ENCODE measurements around the gene CASP2. TPM values are rescaled to one million over a fixed set of nuclear protein-coding genes. Genes with fewer than 3 reads are reported as not detected.

The CASP2 gene
- total and polyA plus RNA-seq, 2 of the 13 experiments (the other 11 are each of a cell fraction or from before 2014, with no cell fraction given): 10.2 to 13.7 TPM

DNA sequence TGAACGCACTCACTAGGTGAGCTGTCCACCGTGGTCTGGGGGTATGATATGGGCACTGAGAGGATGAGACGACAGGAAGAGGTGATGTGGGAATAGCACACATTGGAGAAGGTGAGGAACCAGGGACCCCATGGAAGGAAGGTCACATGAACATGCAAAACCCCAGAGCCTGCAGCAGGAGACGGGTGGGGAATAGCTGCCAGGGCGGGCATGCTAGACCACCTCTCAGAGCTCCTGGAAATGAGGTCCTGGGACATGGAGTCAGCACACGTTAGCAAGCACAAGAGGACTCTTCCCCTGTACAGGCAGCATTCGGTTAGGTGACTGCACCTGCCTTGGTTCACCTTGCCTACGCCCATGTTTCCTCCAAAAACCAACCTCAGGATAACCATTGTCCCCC is 66.2 kb downstream of the CASP2 start:
- Histone ChIP-seq H3K4me3 (replicated peaks in 1 of 3; ENCODE audit: insufficient read depth in 1 of 3, low read depth in 2 of 3, low read length in 3 of 3) (no peak overlapping the region), H3K9ac (ENCODE audit: insufficient read depth, low read depth, low read length) (no peak overlapping the region), H3K4me2 (ENCODE audit: low read depth, low read length) (no peak overlapping the region), H3K27ac (ENCODE audit: extremely low read length, insufficient read depth, low read length) (no peak overlapping the region), H3K36me3 (replicated peaks in 1 of 2; ENCODE audit: control insufficient read depth in 1 of 2, insufficient read depth in 2 of 2, low read length in 2 of 2) (no peaks in the 10 kb centered on the region), H3K9me3 (ENCODE audit: low read length) (no peaks in the 10 kb centered on the region), H4K20me1 (ENCODE audit: insufficient read depth, low read length) (no peaks in the 10 kb centered on the region), H3K27me3 (ENCODE audit: control insufficient read depth in 1 of 2, insufficient read depth in 2 of 2, low read length in 2 of 2) (peaks cover 3 to 33% of the 10 kb centered on the region in 2 experiments; a peak in 3 of 5 replicates), H3K79me2 (ENCODE audit: insufficient read depth, low read length) (no peaks in the 10 kb centered on the region), H3K4me1 (ENCODE audit: insufficient read depth, low read length) (no peaks in the 10 kb centered on the region), H2AFZ (ENCODE audit: low read length) (no peak overlapping the region)
- ChIA-PET CTCF (ENCODE audit: low intra/inter-chr PET ratio, low total read pairs) (no interaction called here), POLR2A (no interaction called here)
- no peak for DNase-seq (ENCODE audit: low spot score)
- intact Hi-C loops (cut with micrococcal nuclease; ENCODE audit: unreplicated experiment): no loop called here
- no TSS peak for BruUV-seq (replicated peaks)
- FAIRE-seq: no peak
- no peak for ATAC-seq
- TF ChIP-seq ZNF670 (CRISPR knock-in tag; IDR thresholded peaks at IDR 0.05; ENCODE audit: borderline replicate concordance) (no peak), ZSCAN20 (CRISPR knock-in tag; IDR thresholded peaks at IDR 0.05; ENCODE audit: borderline replicate concordance) (no peak), ZZZ3 (CRISPR knock-in tag; IDR thresholded peaks at IDR 0.05; ENCODE audit: borderline replicate concordance) (no peak), RXRA (CRISPR knock-in tag; IDR thresholded peaks at IDR 0.05) (no peak), ZMYM2 (CRISPR knock-in tag; IDR thresholded peaks at IDR 0.05) (no peak), NR2F1 (CRISPR knock-in tag; IDR thresholded peaks at IDR 0.05) (no peak), ZNF776 (CRISPR knock-in tag; IDR thresholded peaks at IDR 0.05) (no peak), ZBTB1 (CRISPR knock-in tag; IDR thresholded peaks at IDR 0.05; ENCODE audit: borderline replicate concordance) (no peak), KLF15 (CRISPR knock-in tag; IDR thresholded peaks at IDR 0.05; ENCODE audit: borderline replicate concordance) (no peak), ZNF124 (CRISPR knock-in tag; IDR thresholded peaks at IDR 0.05) (no peak), ZFP36L1 (CRISPR knock-in tag; IDR thresholded peaks at IDR 0.05) (no peak), HOXA9 (CRISPR knock-in tag; IDR thresholded peaks at IDR 0.05; ENCODE audit: borderline replicate concordance) (no peak), RFX3 (CRISPR knock-in tag; IDR thresholded peaks at IDR 0.05) (no peak), TCF12 (IDR thresholded peaks at IDR 0.05) (no peak), TCF12 (CRISPR knock-in tag; IDR thresholded peaks at IDR 0.05) (no peak), SMAD9 (CRISPR knock-in tag; IDR thresholded peaks at IDR 0.05) (no peak)
- TF ChIP-seq, protein P1, sequence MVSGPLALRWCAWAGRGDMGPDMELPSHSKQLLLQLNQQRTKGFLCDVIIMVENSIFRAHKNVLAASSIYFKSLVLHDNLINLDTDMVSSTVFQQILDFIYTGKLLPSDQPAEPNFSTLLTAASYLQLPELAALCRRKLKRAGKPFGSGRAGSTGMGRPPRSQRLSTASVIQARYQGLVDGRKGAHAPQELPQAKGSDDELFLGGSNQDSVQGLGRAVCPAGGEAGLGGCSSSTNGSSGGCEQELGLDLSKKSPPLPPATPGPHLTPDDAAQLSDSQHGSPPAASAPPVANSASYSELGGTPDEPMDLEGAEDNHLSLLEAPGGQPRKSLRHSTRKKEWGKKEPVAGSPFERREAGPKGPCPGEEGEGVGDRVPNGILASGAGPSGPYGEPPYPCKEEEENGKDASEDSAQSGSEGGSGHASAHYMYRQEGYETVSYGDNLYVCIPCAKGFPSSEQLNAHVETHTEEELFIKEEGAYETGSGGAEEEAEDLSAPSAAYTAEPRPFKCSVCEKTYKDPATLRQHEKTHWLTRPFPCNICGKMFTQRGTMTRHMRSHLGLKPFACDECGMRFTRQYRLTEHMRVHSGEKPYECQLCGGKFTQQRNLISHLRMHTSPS (CRISPR knock-in tag; IDR thresholded peaks at IDR 0.05; ENCODE audit: low read depth): no peak
- TF ChIP-seq, protein P2, sequence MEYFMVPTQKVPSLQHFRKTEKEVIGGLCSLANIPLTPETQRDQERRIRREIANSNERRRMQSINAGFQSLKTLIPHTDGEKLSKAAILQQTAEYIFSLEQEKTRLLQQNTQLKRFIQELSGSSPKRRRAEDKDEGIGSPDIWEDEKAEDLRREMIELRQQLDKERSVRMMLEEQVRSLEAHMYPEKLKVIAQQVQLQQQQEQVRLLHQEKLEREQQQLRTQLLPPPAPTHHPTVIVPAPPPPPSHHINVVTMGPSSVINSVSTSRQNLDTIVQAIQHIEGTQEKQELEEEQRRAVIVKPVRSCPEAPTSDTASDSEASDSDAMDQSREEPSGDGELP (IDR thresholded peaks at IDR 0.05; ENCODE audit: borderline replicate concordance, low read depth): no peak
- TF ChIP-seq, protein P3, sequence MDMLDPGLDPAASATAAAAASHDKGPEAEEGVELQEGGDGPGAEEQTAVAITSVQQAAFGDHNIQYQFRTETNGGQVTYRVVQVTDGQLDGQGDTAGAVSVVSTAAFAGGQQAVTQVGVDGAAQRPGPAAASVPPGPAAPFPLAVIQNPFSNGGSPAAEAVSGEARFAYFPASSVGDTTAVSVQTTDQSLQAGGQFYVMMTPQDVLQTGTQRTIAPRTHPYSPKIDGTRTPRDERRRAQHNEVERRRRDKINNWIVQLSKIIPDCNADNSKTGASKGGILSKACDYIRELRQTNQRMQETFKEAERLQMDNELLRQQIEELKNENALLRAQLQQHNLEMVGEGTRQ (IDR thresholded peaks at IDR 0.05; ENCODE audit: low read depth, low read length): no peak
- TF ChIP-seq, protein P3 (CRISPR knock-in tag; IDR thresholded peaks at IDR 0.05; ENCODE audit: borderline replicate concordance): no peak
- in situ Hi-C loops (cut with HindIII; ENCODE audit: extremely low pct_ligation_motif_present, low pct_unique_long_range_greater_than_20kb): no loop called here
- 31% methylated on average over 7 of the region's 8 CpGs for WGBS (ENCODE audit: low lambda C conversion rate)
